OCI-LY1 (cell line): ENCODE results near the gene RAB11A.

Experiments
- EZH2 ChIP-seq: fragments of 200-600 bp; sonication (generic), shearing (Covaris generic); IDR thresholded peaks from 2 replicates; pipeline ENCODE4 v1.8.0; 2017; ENCODE audit warnings: borderline replicate concordance, mixed run types, mild to moderate bottlenecking, antibody characterized with exemption, low read length, moderate library complexity, mixed read lengths
- TF ChIP-seq, protein P1 (sequence below): fragments of 200-600 bp; sonication (generic), shearing (Covaris generic); IDR thresholded peaks from 2 replicates; pipeline ENCODE4 v1.5.1; 2017; ENCODE audit warnings: mild to moderate bottlenecking, antibody characterized with exemption, low read length, moderate library complexity, mixed read lengths

- TF ChIP-seq, protein P1, sequence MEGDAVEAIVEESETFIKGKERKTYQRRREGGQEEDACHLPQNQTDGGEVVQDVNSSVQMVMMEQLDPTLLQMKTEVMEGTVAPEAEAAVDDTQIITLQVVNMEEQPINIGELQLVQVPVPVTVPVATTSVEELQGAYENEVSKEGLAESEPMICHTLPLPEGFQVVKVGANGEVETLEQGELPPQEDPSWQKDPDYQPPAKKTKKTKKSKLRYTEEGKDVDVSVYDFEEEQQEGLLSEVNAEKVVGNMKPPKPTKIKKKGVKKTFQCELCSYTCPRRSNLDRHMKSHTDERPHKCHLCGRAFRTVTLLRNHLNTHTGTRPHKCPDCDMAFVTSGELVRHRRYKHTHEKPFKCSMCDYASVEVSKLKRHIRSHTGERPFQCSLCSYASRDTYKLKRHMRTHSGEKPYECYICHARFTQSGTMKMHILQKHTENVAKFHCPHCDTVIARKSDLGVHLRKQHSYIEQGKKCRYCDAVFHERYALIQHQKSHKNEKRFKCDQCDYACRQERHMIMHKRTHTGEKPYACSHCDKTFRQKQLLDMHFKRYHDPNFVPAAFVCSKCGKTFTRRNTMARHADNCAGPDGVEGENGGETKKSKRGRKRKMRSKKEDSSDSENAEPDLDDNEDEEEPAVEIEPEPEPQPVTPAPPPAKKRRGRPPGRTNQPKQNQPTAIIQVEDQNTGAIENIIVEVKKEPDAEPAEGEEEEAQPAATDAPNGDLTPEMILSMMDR: no peak
- TF ChIP-seq EZH2: no peak
Observed at GRCh38 chr15:65881766-65882434, 12.6 kb downstream of the RAB11A start.
